ENCODE measurements around the gene ZFAND3. TPM values are rescaled to one million over a fixed set of nuclear protein-coding genes. Genes with fewer than 3 reads are reported as not detected.

ZFAND3 gene
- total RNA-seq, 1 experiment from 2014 or later, result 47.2 TPM

Other genes with a start within 250 kb of the ZFAND3 start
- gene MDGA1, start 121.8 kb upstream of the ZFAND3 start, total RNA-seq (2021; ENCODE audit: unreplicated experiment), result 6.2 TPM